OCI-LY1 (cell line): ENCODE data around the gene LRRFIP1.
"Not testable (repeated sequence)": the region's sequence is repeated elsewhere in the genome, so short reads cannot be mapped to it uniquely, and the experiment has no call there.

Source experiments
- H2AFZ ChIP-seq: fragments of 200-600 bp; sonication (generic), shearing (Covaris generic); 2 replicates; pipeline ENCODE4 v1.6.0; 2014; ENCODE audit warnings: antibody characterized with exemption, mild to moderate bottlenecking, low read length
- H3F3A ChIP-seq: fragments of 200-600 bp; sonication (generic), shearing (Covaris generic); 2 replicates; pipeline ENCODE4 v1.6.0; 2014; ENCODE audit warnings: mild to moderate bottlenecking, antibody characterized with exemption, low read length, moderate library complexity; ENCODE audit not compliant: insufficient read depth
- H3K27ac ChIP-seq: fragments of 200-600 bp; sonication (generic); 2 replicates; pipeline ENCODE4 v1.5.1; 2014; ENCODE audit warnings: low read length, mixed run types, mild to moderate bottlenecking, low read depth; ENCODE audit not compliant: poor library complexity, severe bottlenecking
- H3K27me3 ChIP-seq: fragments of 200-600 bp; sonication (generic); 2 replicates; pipeline ENCODE4 v1.6.0; 2014; ENCODE audit warnings: antibody characterized with exemption, mild to moderate bottlenecking, low read length, moderate library complexity; ENCODE audit not compliant: insufficient read depth
- H3K36me3 ChIP-seq: fragments of 200-600 bp; sonication (generic); 2 replicates; pipeline ENCODE4 v1.6.1; 2014; ENCODE audit warnings: mild to moderate bottlenecking, antibody characterized with exemption, low read length, moderate library complexity, mixed read lengths; ENCODE audit not compliant: insufficient read depth
- H3K4me1 ChIP-seq: fragments of 200-600 bp; sonication (generic); 2 replicates; pipeline ENCODE4 v1.5.1; 2014; ENCODE audit warnings: mild to moderate bottlenecking, low read length, moderate library complexity; ENCODE audit not compliant: insufficient read depth, severe bottlenecking
- H3K4me2 ChIP-seq: fragments of 200-600 bp; sonication (generic), shearing (Covaris generic); 2 replicates; pipeline ENCODE4 v1.6.1; 2014; ENCODE audit warnings: low read length
- H3K4me3 ChIP-seq: fragments of 200-600 bp; sonication (generic); 2 replicates; pipeline ENCODE4 v1.5.1; 2014; ENCODE audit warnings: low read length, low read depth, mild to moderate bottlenecking, mixed read lengths; ENCODE audit not compliant: poor library complexity, severe bottlenecking
- H3K79me2 ChIP-seq: fragments of 200-600 bp; shearing (Covaris generic); 2 replicates; pipeline ENCODE4 v1.6.1; 2016; ENCODE audit warnings: mixed run types, low read length, mixed read lengths; ENCODE audit not compliant: insufficient read depth
- H3K9ac ChIP-seq: fragments of 200-600 bp; sonication (generic), shearing (Covaris generic); 2 replicates; pipeline ENCODE4 v1.6.1; 2014; ENCODE audit warnings: mild to moderate bottlenecking, low read length, mixed read lengths
- H3K9me2 ChIP-seq: fragments of 200-600 bp; sonication (generic), shearing (Covaris generic); 2 replicates; pipeline ENCODE4 v1.6.1; 2014; ENCODE audit warnings: low read depth, mild to moderate bottlenecking, low read length, mixed read lengths
- H3K9me3 ChIP-seq: fragments of 200-600 bp; shearing (Covaris generic); 2 replicates; pipeline ENCODE4 v1.6.1; 2014; ENCODE audit warnings: low read length, mixed read lengths
- H4K20me1 ChIP-seq: fragments of 200-600 bp; sonication (generic), shearing (Covaris generic); 2 replicates; pipeline ENCODE4 v1.6.0; 2016; ENCODE audit warnings: mild to moderate bottlenecking, low read length; ENCODE audit not compliant: insufficient read depth
- CTCF ChIP-seq: fragments of 200-600 bp; sonication (generic), shearing (Covaris generic); IDR thresholded peaks from 2 replicates; pipeline ENCODE4 v1.5.1; 2017; ENCODE audit warnings: mild to moderate bottlenecking, antibody characterized with exemption, low read length, moderate library complexity, mixed read lengths
- EZH2 ChIP-seq: fragments of 200-600 bp; sonication (generic), shearing (Covaris generic); IDR thresholded peaks from 2 replicates; pipeline ENCODE4 v1.8.0; 2017; ENCODE audit warnings: borderline replicate concordance, mixed run types, mild to moderate bottlenecking, antibody characterized with exemption, low read length, moderate library complexity, mixed read lengths

Gene LRRFIP1

GRCh38 chr2:237749002-237749401 lies 121.6 kb downstream of the LRRFIP1 start:
- H3K79me2 ChIP-seq, result no peaks in the 10 kb centered on the region
- no peaks in the 10 kb centered on the region for H3K27me3 ChIP-seq
- no peaks in the 10 kb centered on the region for H3F3A ChIP-seq
- H2AFZ ChIP-seq, result no peak overlapping the region
- no peak overlapping the region for H3K4me2 ChIP-seq
- H3K27ac ChIP-seq, result no peak overlapping the region
- H3K36me3 ChIP-seq, result peaks cover 66% of the 10 kb centered on the region
- no peaks in the 10 kb centered on the region for H4K20me1 ChIP-seq
- no peak for TF ChIP-seq CTCF
- no peak for TF ChIP-seq EZH2
- H3K4me1 ChIP-seq, result peaks cover 6% of the 10 kb centered on the region
- no peaks in the 10 kb centered on the region for H3K9me2 ChIP-seq
- H3K9me3 ChIP-seq, result no peaks in the 10 kb centered on the region
- H3K4me3 ChIP-seq, result no peak overlapping the region
- no peak overlapping the region for H3K9ac ChIP-seq

- Histone ChIP-seq H3K9ac (no peak overlapping the region), H3K4me1 (no peaks in the 10 kb centered on the region), H3K9me3 (no peaks in the 10 kb centered on the region), H3K4me3 (no peak overlapping the region), H3K4me2 (no peak overlapping the region), H3K9me2 (no peaks in the 10 kb centered on the region), H3K79me2 (no peaks in the 10 kb centered on the region), H3K27me3 (no peaks in the 10 kb centered on the region), H4K20me1 (no peaks in the 10 kb centered on the region), H3F3A (no peaks in the 10 kb centered on the region), H3K27ac (no peak overlapping the region), H2AFZ (no peak overlapping the region), H3K36me3 (peaks cover 76% of the 10 kb centered on the region)
- TF ChIP-seq EZH2, result no peak
- TF ChIP-seq CTCF, result no peak
These were observed 122.6 kb downstream of the LRRFIP1 start for GRCh38 chr2:237749961-237750360.

GRCh38 chr2:237750441-237750840 lies 123.1 kb downstream of the LRRFIP1 start:
- not testable (repeated sequence) for H4K20me1 ChIP-seq, H3K27me3 ChIP-seq, H3F3A ChIP-seq, H3K27ac ChIP-seq, H3K9ac ChIP-seq, H3K9me3 ChIP-seq, H2AFZ ChIP-seq, H3K4me3 ChIP-seq, H3K4me1 ChIP-seq, H3K9me2 ChIP-seq, H3K79me2 ChIP-seq, H3K4me2 ChIP-seq
- H3K36me3 ChIP-seq, result peaks cover 81% of the 10 kb centered on the region

DNA sequence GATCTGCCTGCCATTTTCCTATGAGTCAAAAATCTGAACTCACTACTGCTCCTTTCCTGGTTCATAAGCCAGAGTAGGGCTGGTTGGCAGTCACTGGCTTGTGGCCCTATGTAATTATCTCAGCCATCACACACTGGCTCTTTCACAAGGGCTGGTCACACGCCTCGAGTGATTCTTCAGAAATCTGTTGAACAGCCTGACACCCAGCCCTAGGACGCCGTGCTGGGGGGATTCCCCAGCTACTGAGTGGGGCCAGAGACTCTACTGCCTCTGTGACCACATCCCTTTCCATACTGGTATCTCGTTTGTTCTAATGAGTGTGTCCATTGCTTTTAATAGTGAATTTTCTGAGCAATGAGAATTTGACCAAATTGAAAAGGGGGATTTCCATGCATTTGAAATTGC lies 125.4 kb downstream of the LRRFIP1 start:
- Histone ChIP-seq H3K4me3 (no peak overlapping the region), H3K79me2 (no peaks in the 10 kb centered on the region), H3K4me2 (no peak overlapping the region), H3K9me3 (no peaks in the 10 kb centered on the region), H3K4me1 (no peaks in the 10 kb centered on the region), H3K27ac (no peak overlapping the region), H2AFZ (no peak overlapping the region), H4K20me1 (no peaks in the 10 kb centered on the region), H3F3A (no peaks in the 10 kb centered on the region), H3K9ac (no peak overlapping the region), H3K27me3 (no peaks in the 10 kb centered on the region), H3K36me3 (peaks cover 90% of the 10 kb centered on the region), H3K9me2 (no peaks in the 10 kb centered on the region)
- TF ChIP-seq CTCF, result no peak
- no peak for TF ChIP-seq EZH2
